SK-N-SH (cell line): ENCODE data around the gene GPR32. TPM values are rescaled to one million over a fixed set of nuclear protein-coding genes. Genes with fewer than 3 reads are reported as not detected.

Experiments used
- CTCF ChIA-PET: fragments of 300-600, 350-600 bp; formaldehyde crosslinking; extraction: SDS; loops from one replicate; lab custom pipeline; 2021; lab: Yijun Ruan, JAX
- POLR2A ChIA-PET: fragments of 350-600 bp; sonication (Branson Sonifier 250); formaldehyde crosslinking; extraction: SDS; loops from one replicate; lab custom pipeline; 2020; ENCODE audit warnings: antibody characterized with exemption, inconsistent platforms; lab: Yijun Ruan, JAX
- DNase-seq: peaks from one replicate; pipeline ENCODE4 v3.0.0; 2012
- H2AFZ ChIP-seq: fragments of 200-600 bp; sonication (generic); 2 replicates; pipeline ENCODE4 v1.8.1; 2016; ENCODE audit warnings: antibody characterized with exemption, mild to moderate bottlenecking, low read depth
- H3F3A ChIP-seq: fragments of 200-600 bp; sonication (generic); replicated peaks from 2 replicates; pipeline ENCODE3; 2016; ENCODE audit warnings: antibody characterized with exemption, mild to moderate bottlenecking; ENCODE audit not compliant: insufficient read depth
- H3K27ac ChIP-seq, 2 experiments: fragments of 200-500 bp in 1 of 2; fragments of 200-600 bp in 1 of 2; sonication (Bioruptor generic) in 1 of 2; sonication (generic), shearing (Covaris generic) in 1 of 2; 2 replicates each; pipeline versions ENCODE4 v1.5.1 to v1.6.1; 2014 to 2016; ENCODE audit warnings: low read depth in 2 of 2, inconsistent platforms in 1 of 2, low read length in 1 of 2, mild to moderate bottlenecking in 1 of 2, mixed read lengths in 1 of 2
- H3K27me3 ChIP-seq: fragments of 200-600 bp; sonication (generic), shearing (Covaris generic); 2 replicates; pipeline ENCODE4 v1.6.1; 2016; ENCODE audit warnings: mixed run types; ENCODE audit not compliant: insufficient read depth
- H3K36me3 ChIP-seq, 2 experiments: fragments of 200-500 bp in 1 of 2; fragments of 200-600 bp in 1 of 2; sonication (Bioruptor generic) in 1 of 2; sonication (generic) in 1 of 2; replicated peaks in 1 of 2; 2 replicates each; pipeline versions ENCODE3 to v1.5.1; 2014 to 2016; ENCODE audit warnings: low read length in 1 of 2, mild to moderate bottlenecking in 1 of 2; ENCODE audit not compliant: insufficient read depth in 2 of 2, control insufficient read depth in 1 of 2
- H3K4me1 ChIP-seq, 2 experiments: fragments of 200-500 bp in 1 of 2; fragments of 200-600 bp in 1 of 2; sonication (Bioruptor generic) in 1 of 2; sonication (generic), shearing (Covaris generic) in 1 of 2; 2 replicates each; pipeline versions ENCODE4 v1.5.1 to v1.6.1; 2014 to 2016; ENCODE audit warnings: low read depth in 1 of 2, low read length in 1 of 2, mixed run types in 1 of 2; ENCODE audit not compliant: insufficient read depth in 2 of 2, control insufficient read depth in 1 of 2
- H3K4me2 ChIP-seq: fragments of 200-600 bp; sonication (generic), shearing (Covaris generic); 2 replicates; pipeline ENCODE4 v1.6.1; 2017; ENCODE audit warnings: mixed run types
- H3K4me3 ChIP-seq, 2 experiments: fragments of 200-500 bp in 1 of 2; fragments of 200-600 bp in 1 of 2; sonication (Bioruptor generic) in 1 of 2; sonication (generic), shearing (Covaris generic) in 1 of 2; 2 replicates each; pipeline versions ENCODE4 v1.5.1 to v1.8.1; 2014 to 2016; ENCODE audit warnings: low read depth in 2 of 2, inconsistent platforms in 1 of 2, low read length in 1 of 2, mild to moderate bottlenecking in 1 of 2, mixed read lengths in 1 of 2, moderate library complexity in 1 of 2
- H3K79me2 ChIP-seq: fragments of 200-600 bp; sonication (generic); 2 replicates; pipeline ENCODE4 v1.8.1; 2017; ENCODE audit warnings: mild to moderate bottlenecking; ENCODE audit not compliant: insufficient read depth
- H3K9ac ChIP-seq: fragments of 200-600 bp; sonication (generic); 2 replicates; pipeline ENCODE4 v1.6.1; 2017; ENCODE audit warnings: mixed run types
- H3K9me2 ChIP-seq: fragments of 200-600 bp; sonication (generic); 2 replicates; pipeline ENCODE4 v1.6.1; 2017; ENCODE audit warnings: mixed run types
- H3K9me3 ChIP-seq: fragments of 200-600 bp; sonication (generic); 2 replicates; pipeline ENCODE4 v1.6.1; 2017; ENCODE audit warnings: mixed run types, mild to moderate bottlenecking, moderate library complexity
- H4K20me1 ChIP-seq: fragments of 200-600 bp; sonication (generic); 2 replicates; pipeline ENCODE4 v1.6.1; 2017; ENCODE audit warnings: mild to moderate bottlenecking, mixed run types; ENCODE audit not compliant: insufficient read depth
- CHD2 ChIP-seq: fragments of 150-350 bp; IDR thresholded peaks from 2 replicates; pipeline ENCODE4 v1.6.1; 2018; ENCODE audit warnings: low read length; ENCODE audit not compliant: partially characterized antibody
- FOSL2 ChIP-seq: IDR thresholded peaks from 2 replicates; pipeline ENCODE4 v1.4.0; 2012; ENCODE audit warnings: low read depth, mild to moderate bottlenecking, moderate library complexity, borderline replicate concordance
- IRF3 ChIP-seq: fragments of 150-350 bp; IDR thresholded peaks from 2 replicates; pipeline ENCODE4 v1.6.1; 2016; ENCODE audit warnings: mild to moderate bottlenecking, low read depth, low read length
- MAX ChIP-seq: IDR thresholded peaks from 2 replicates; pipeline ENCODE4 v1.4.0; 2012; ENCODE audit warnings: low read depth
- MXI1 ChIP-seq: IDR thresholded peaks from 2 replicates; pipeline ENCODE4 v1.6.1; 2012; ENCODE audit warnings: mild to moderate bottlenecking, low read depth, low read length, improper control_type of control experiment
- NFIC ChIP-seq: IDR thresholded peaks from 2 replicates; pipeline ENCODE4 v1.4.0; 2012; ENCODE audit warnings: borderline replicate concordance
- RCOR1 ChIP-seq: fragments of 150-350 bp; IDR thresholded peaks from 2 replicates; pipeline ENCODE4 v1.6.1; 2017; ENCODE audit warnings: antibody characterized with exemption, low read length
- ZBTB33 ChIP-seq: IDR thresholded peaks from 2 replicates; pipeline ENCODE4 v1.4.0; 2012; ENCODE audit warnings: low read depth, borderline replicate concordance
- WGBS: methylation state at CpG from one replicate; pipeline ENCODE4 v1.1.6; 2017; ENCODE audit warnings: low lambda C conversion rate; 5-methylcytosine and 5-hydroxymethylcytosine counted together
- polyA plus RNA-seq, 3 experiments: library from polyadenylated mRNA; depleted of rRNA; stranded (reverse); fragments of >200 nt; gene quantifications; 2 replicates each; pipeline ENCODE4 v1.2.3, GENCODE V29; 2012
- TF ChIP-seq, protein P1 (sequence below): IDR thresholded peaks from 2 replicates; pipeline ENCODE4 v1.6.1; 2012; ENCODE audit warnings: mild to moderate bottlenecking, low read depth, low read length, moderate library complexity

Gene GPR32
- polyA plus RNA-seq, 1 of the 3 experiments (the other 2 are of a cell fraction), result not detected

DNA sequence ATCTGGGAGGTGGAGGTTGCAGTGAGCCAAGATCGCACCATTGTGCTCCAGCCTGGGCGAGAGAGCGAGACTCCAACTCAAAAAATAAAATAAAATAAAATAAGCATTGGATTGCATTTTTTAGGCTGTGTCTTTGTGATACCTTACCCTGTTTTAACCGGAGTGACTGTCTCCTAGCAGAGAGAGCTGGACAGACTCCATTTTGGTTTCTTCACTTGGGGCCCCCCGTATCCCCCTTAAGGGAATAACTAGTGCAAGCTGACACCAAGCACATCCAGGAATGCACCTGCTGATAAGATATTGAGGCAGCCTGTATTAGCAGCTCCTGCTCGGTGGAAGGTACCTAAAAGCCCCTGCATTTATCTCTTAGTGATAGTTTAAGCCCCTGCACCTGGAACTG is 20.8 kb upstream of the GPR32 start (continued):
- TF ChIP-seq IRF3 (no peak), MXI1 (no peak), RCOR1 (no peak), NFIC (no peak), FOSL2 (no peak)
- TF ChIP-seq, protein P1, sequence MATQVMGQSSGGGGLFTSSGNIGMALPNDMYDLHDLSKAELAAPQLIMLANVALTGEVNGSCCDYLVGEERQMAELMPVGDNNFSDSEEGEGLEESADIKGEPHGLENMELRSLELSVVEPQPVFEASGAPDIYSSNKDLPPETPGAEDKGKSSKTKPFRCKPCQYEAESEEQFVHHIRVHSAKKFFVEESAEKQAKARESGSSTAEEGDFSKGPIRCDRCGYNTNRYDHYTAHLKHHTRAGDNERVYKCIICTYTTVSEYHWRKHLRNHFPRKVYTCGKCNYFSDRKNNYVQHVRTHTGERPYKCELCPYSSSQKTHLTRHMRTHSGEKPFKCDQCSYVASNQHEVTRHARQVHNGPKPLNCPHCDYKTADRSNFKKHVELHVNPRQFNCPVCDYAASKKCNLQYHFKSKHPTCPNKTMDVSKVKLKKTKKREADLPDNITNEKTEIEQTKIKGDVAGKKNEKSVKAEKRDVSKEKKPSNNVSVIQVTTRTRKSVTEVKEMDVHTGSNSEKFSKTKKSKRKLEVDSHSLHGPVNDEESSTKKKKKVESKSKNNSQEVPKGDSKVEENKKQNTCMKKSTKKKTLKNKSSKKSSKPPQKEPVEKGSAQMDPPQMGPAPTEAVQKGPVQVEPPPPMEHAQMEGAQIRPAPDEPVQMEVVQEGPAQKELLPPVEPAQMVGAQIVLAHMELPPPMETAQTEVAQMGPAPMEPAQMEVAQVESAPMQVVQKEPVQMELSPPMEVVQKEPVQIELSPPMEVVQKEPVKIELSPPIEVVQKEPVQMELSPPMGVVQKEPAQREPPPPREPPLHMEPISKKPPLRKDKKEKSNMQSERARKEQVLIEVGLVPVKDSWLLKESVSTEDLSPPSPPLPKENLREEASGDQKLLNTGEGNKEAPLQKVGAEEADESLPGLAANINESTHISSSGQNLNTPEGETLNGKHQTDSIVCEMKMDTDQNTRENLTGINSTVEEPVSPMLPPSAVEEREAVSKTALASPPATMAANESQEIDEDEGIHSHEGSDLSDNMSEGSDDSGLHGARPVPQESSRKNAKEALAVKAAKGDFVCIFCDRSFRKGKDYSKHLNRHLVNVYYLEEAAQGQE, result no peak

DNA sequence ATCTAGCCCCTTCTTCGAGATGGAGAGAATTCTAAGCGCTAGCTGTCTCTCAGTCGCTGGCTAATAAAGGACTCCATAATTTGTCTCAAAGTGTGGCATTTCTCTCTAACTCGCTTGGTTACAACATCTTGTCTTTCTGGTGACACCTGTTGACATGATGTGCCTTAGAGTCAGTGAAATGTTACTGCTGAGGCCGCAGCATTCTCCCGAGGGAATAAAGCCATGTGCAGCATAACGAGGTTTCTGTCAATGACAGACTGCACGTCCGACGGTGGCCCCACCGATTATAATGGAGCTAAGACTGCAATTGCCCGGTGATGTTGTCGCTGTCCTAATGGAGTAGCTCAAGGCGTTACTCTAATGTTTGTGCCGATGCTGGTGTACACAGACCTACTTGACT is 20.3 kb upstream of the GPR32 start:
- H3K9ac ChIP-seq, result no peak overlapping the region

More for the DNA sequence above, 20.3 kb upstream of the GPR32 start:
- no peak overlapping the region for H3K27ac ChIP-seq
- no peak overlapping the region for H2AFZ ChIP-seq
- TF ChIP-seq MAX, result no peak
- no peak for TF ChIP-seq CHD2
- TF ChIP-seq ZBTB33, result no peak
- H3K4me3 ChIP-seq, result no peak overlapping the region
- ChIA-PET POLR2A (no interaction called here), CTCF (interaction anchor here (1.1 kb wide), 1 partner anchor 34 kb away, joined by 4 read pairs; no protein-coding TSS in a partner anchor)
- H3F3A ChIP-seq, result no peaks in the 10 kb centered on the region
- no peak for DNase-seq
- WGBS, result 19% methylated on average over 15 of the region's 15 CpGs
- no peak overlapping the region for H3K4me2 ChIP-seq
- H3K36me3 ChIP-seq, result no peaks in the 10 kb centered on the region
- H3K9me2 ChIP-seq, result no peaks in the 10 kb centered on the region
- H3K4me1 ChIP-seq, result no peaks in the 10 kb centered on the region
- peaks cover 9% of the 10 kb centered on the region; the same call in 1 of the 2 replicates for H3K27me3 ChIP-seq
- no peaks in the 10 kb centered on the region for H3K9me3 ChIP-seq
- no peaks in the 10 kb centered on the region for H4K20me1 ChIP-seq
- H3K79me2 ChIP-seq, result no peaks in the 10 kb centered on the region
